Dermis blood vessel endothelial cell (primary cell): ENCODE data around the gene MAP7. TPM values are rescaled to one million over a fixed set of nuclear protein-coding genes. Genes with fewer than 3 reads are reported as not detected.
A peak's percentile ranks its signal among the peaks of the same experiment; 100 is the strongest.

ENCODE experiments used
- DNase-seq: peaks from one replicate; pipeline ENCODE4 v3.0.0; 2010
- total RNA-seq: library from RNA; depleted of rRNA; stranded (reverse); fragments of >200 nt; gene quantifications from 2 replicates; pipeline ENCODE4 v1.2.3, GENCODE V29; 2014

The MAP7 gene
- total RNA-seq, 1 donor from 2014 or later = 0.34 TPM

DNA sequence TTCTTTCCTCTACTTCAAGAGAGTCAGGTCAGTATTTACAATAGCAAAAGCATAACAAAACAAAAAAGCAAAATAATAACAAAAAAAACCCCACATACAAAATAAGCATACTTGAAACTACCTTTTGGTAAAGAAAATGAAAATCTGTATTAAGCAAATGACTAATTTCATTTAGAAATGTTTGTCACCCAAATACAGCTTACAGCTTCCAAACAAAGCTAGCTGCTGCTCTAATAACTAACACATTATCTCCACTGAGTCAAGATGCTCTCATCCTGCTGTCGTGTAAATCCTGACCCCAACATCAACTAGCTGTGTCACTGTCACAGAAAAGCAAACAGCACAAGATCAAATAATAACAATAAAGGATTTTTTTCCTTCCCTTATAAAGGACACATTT lies 21.7 kb downstream of the MAP7 start:
- DNase-seq = no peak

DNA sequence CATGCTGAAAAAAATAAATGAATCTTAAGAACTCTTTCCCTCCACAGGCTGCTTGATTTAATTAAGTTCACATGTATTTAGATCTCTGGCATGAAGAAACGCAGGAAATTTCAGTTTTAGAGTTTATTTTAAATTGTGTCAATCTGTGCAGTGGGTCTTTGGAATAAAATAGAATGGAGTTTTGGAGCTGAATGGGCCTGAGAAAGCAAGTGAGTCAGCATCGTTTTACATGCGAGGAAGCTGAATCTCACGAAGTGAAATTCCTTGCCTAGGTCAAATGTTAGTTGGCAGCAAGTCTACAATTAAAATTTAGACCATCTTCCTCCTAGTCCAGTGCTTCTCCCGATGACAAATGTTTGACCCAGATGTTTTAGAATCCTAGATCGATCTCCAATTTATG lies 22.4 kb downstream of the MAP7 start:
- no peak for DNase-seq

DNA sequence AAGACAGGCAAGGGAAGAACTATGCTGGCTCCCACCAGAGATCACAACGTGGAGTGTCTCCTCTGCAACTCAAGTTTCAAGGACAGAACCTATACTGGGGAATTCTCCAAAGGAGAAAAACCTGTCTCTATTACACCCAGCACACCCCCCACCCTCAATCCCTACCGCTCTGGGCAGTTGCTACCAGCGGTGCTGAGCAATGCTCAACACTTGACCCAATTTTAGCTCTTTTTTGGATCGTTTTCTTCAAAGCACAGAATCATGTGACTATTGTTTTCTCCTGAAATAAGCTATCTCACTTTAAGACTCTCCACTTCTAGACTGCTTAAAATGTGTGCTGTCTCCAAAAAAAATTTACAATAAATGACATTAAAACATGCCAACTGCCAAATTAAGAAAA lies 23.3 kb downstream of the MAP7 start:
- DNase-seq = no peak

DNA sequence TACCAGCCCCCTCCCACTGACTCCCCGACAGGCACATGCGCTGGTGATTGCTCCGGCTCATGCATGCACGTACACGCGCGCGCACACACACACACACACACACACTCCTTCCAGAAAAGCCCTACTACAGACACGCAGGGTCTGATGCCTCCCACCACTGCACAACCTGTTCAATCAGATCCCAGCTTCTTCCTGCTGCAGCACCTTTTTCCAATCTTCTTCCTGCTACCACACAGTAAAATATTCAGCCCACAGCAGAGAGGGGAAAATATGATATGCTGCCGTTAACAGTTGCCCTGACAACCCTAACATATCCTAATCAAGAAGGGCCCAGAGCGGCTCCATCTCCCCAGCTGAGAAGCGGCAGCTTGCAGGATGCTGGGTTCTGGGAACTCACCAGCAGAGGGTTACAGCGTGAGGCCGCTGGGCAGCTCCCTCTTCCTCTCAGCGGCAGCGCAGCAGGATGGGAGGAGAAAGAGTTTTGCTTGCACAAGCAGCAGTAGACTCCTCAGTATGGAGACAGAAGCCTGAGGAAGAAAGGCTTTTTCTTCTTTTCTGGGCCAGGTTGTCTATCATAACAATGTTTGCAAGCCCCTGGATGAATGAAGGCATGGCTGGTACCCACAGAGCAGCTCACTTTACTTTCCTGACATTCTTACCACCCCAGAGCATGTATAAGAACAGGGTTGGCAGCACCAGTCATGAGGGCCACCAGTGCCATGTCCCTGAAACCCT lies 23.9 kb downstream of the MAP7 start:
- DNase-seq = peak; percentile 44

GRCh38 chr6:136525586-136526195 lies 24.5 kb downstream of the MAP7 start:
- DNase-seq = no peak

DNA sequence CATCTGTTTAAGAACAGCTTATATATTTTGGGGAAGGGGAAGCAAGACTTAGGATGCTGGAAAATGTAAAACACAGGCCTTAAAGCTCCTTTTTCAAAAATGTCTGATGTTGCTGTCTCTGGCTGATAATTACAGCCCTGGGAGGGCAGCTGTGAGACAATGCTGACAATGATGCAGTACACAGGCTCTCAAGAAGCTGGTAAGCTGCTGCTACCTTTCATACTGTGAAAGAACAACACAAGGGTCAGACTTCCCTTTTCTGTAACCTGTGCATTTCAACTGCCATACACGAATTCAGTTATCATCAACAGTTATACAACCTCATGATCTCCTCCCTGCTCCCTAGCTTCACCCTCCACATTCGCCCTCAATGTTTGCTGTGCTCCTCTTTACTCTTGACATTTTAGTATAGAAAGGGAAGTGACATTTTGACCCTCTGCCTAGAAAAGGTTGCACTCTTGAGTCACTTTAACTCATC lies 25.2 kb downstream of the MAP7 start:
- DNase-seq = no peak

GRCh38 chr6:136524339-136524935 lies 25.8 kb downstream of the MAP7 start:
- no peak for DNase-seq

GRCh38 chr6:136523196-136523595 lies 27.0 kb downstream of the MAP7 start:
- DNase-seq = no peak

DNA sequence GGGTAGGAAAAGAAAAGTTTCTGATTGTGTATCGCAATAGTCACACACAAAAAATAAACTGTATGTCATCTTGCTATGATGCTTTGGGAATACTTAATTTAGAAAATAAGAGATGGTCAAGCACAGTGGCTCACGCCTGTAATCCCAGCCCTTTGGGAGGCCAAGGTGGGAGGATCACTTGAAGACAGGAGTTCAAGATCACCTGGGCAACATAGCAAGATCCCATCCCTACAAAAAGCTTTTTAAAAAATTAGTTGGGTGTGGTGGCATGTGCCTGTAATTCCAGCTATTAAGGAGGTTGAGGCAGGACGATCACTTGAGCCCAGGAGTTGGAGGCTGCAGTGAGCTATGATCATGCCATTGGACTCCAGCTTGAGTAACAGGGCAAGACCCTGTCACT lies 27.6 kb downstream of the MAP7 start:
- DNase-seq = no peak

DNA sequence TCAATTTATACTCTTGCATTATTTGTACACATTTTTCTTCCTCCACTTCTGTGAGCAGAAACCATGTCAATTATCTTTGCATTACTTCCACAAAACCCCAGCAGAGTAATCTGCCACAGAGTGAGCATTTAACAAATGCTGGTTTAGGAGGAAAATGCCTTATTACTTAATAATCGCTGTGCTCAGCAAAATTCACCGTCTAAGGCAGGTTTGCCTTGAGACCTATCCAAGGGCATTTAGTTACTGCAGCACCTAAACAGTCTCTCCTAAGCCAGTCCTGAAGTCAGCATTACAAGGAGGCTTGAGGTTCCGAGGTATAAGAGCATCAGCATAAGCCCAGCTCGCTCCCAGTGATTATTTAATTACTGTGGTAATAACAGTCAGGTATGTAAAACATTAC lies 28.3 kb downstream of the MAP7 start:
- no peak for DNase-seq

DNA sequence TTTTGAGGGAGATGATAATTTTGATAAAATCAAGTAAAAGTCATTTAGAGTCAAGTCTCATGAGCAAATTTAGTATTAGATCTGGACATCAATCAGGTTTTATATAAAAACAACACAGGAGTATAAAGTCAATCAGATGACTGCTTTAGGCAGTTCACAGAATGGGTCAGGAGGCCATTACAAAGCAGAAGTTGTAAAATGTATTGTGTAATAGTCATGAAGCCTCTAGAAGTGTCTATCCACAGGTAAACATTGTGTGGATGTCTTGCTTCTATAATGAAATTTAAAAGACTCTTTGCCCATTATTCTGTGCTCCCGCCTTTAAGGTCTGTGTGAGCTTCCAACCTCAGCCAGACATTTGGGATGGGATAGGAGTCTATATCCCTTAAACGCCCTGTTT lies 28.8 kb downstream of the MAP7 start:
- DNase-seq = no peak

- no peak for DNase-seq
Observed at GRCh38 chr6:136520517-136520916, 29.7 kb downstream of the MAP7 start.

GRCh38 chr6:136517582-136517981 lies 32.6 kb downstream of the MAP7 start:
- DNase-seq = no peak

DNA sequence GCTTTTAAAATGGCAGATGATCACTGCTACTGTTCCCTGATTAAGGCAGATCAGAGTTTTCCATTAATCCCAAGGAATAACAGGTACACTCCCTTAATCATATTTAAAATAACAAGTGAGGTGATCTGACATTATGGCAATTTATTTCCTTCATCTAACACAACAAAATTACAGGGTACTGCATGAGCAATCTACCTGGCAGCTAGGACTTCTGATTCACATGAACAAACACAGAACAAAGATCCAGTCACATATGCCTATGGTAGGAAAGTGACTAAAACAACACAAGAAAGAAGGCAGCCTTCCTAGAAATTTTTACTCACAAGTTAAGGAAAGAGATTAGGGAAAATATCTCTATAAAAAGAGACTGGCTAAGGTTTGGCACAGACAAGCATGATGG lies 33.2 kb downstream of the MAP7 start:
- no peak for DNase-seq

DNA sequence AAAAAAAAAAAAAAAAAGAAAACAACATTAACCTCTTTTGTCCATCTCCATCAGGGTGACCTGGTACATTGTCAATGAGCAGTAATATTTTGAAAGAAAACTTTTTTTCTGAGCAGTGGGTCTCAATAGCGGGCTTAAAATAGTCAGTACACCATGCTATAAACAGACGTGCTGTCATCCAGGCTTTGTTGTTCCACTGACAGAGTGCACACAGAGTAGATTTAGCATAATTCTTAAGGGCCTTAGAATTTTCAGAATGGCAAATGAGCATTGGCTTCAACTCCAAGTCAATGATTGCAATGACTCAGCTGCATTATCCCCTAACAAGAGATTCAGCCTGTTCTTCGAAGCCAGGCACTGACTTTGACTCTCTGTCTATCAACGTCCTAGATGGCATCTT lies 35.6 kb downstream of the MAP7 start:
- no peak for DNase-seq

GRCh38 chr6:136511926-136512325 lies 38.3 kb downstream of the MAP7 start:
- no peak for DNase-seq

- DNase-seq = no peak
Observed at GRCh38 chr6:136511397-136511796, 38.8 kb downstream of the MAP7 start.

GRCh38 chr6:136510782-136511181 lies 39.4 kb downstream of the MAP7 start:
- DNase-seq = no peak

DNA sequence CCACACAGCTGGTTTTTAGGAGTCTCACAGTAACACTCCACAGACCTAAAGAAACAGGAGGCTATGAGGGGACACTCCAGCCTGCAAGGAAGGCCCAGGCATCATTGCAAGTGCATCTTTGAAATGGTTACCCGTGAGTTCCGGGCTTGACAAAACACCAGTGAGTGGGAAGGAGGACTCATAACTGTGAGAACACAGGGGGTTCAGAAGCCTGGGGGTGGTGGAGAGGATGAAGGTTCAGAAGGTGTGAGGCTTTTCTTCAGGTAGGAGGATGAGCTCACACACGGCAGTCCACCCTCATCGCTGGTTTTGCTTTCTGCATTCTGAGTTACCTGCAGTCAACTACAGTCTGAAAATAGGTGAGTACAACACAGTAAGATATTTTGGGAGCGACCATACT lies 39.9 kb downstream of the MAP7 start:
- DNase-seq = no peak

- DNase-seq = no peak
Observed at GRCh38 chr6:136508725-136509392, 41.4 kb downstream of the MAP7 start.

DNA sequence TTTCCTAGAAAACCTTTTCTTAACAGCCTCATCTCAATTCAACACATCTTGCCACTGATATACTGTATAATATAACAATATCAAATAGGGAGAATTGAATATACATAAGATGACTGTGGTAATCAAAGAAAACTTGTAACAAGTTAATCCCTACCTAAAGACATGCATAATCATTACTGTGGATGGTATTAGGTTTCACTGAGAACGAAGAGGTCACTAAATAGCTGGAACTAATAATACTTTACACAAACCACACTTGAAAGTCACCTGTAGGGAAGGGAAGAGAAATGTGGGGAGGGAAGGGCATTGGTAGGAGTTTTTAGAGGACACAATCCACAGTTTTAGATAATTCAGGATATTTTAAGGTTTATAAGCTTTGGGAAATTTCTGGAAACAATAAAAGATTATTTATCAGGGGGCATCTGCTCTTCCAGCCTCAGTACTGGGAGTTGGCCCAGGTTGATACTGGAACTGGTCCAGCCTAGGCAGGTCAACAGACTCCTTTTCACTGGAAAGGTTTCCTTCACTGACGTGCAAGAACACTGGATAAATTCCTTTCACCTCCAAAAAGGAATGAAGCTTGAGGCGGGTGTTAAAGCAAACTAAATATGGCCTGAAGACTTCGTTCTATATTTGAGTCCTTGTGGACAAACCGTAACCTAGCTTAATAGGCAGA lies 44.0 kb downstream of the MAP7 start:
- DNase-seq = no peak

DNA sequence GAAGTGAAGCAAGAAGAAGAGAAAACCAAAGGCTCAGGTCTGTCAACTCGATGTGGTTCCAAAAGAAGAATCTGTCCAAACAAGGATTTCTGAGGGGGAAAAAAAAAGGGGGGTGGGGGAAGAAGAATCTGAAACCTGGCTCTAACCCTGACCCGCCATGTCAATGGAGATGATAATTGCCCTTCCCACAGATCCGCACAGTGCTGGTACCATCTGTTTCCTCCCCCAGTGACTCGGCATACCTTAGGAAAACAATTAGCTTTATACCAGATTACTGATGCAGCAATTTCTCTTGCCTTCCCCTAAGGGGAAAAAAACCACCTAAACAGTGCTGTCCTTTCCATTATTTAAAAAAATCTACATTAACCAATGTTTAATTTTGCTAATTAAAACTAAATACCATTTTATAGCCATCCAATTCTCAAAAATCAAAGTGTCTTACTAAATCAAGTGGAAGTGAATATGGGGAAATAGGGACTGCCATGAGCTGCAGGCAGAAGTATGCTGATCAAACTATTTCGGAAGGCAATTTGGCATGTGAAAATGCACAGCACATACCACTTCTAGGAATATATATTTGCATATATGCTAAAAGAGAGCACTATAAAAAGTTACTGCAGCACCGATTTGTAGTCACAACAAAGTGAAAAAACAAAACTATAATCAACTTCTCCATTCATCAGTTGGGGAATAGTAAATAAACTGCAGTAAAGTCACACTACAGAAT lies 46.8 kb downstream of the MAP7 start:
- no peak for DNase-seq
